ENCODE measurements around the gene PLCG2. TPM values are rescaled to one million over a fixed set of nuclear protein-coding genes. Genes with fewer than 3 reads are reported as not detected.

The PLCG2 gene
- total RNA-seq, 2 donors from 2014 or later = 7.4 to 13.4 TPM

DNA sequence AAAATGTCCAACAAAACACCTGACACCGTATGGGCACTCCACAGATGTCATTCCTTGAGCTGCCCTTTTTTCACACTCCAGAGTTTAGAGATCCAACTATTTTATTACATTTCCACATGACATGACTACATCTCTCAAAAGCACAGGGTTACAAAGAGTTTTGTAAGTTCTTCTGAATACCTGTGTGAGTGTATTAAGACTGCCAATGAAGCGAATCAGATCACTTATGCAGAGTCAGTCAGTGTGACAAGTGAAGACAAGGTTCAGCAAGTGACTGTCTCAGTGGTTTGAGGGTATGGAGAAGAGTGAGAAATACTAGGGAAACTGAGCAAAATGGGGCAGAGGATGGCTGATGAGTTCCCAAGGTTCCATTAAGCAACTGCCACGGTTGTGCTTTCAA lies 223.7 kb downstream of the PLCG2 start:
- no peak for DNase-seq (ENCODE audit: low spot score)
- Histone ChIP-seq H3K4me3 (no peak overlapping the region), H3K27me3 (no peaks in the 10 kb centered on the region), H3K36me3 (no peaks in the 10 kb centered on the region), H3K4me1 (no peaks in the 10 kb centered on the region), H3K9me3 (no peaks in the 10 kb centered on the region), H3K27ac (no peak overlapping the region)
- TF ChIP-seq, protein P1, sequence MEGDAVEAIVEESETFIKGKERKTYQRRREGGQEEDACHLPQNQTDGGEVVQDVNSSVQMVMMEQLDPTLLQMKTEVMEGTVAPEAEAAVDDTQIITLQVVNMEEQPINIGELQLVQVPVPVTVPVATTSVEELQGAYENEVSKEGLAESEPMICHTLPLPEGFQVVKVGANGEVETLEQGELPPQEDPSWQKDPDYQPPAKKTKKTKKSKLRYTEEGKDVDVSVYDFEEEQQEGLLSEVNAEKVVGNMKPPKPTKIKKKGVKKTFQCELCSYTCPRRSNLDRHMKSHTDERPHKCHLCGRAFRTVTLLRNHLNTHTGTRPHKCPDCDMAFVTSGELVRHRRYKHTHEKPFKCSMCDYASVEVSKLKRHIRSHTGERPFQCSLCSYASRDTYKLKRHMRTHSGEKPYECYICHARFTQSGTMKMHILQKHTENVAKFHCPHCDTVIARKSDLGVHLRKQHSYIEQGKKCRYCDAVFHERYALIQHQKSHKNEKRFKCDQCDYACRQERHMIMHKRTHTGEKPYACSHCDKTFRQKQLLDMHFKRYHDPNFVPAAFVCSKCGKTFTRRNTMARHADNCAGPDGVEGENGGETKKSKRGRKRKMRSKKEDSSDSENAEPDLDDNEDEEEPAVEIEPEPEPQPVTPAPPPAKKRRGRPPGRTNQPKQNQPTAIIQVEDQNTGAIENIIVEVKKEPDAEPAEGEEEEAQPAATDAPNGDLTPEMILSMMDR (IDR thresholded peaks at IDR 0.05) = no peak

DNA sequence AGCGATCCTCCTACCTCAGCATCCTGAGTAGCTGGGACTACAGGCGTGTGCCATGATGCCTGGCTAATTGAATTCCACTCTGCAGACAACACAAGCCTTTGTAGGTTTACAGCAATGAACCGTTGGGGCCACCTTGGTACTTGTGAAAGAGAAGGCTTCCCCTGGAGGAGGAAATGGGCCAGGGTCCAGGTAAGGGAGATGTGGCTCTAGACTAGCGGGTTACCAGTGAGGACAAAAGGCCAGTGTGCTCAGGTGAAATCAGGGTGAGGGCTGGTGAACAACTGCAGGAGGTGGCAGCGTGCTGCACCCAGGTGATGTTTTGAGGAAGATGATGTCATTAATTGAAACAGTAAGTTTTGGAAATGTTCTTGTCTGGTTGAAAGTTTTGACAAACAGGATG lies 225.5 kb downstream of the PLCG2 start:
- Histone ChIP-seq H3K27ac (no peak overlapping the region), H3K4me3 (no peak overlapping the region), H3K36me3 (no peaks in the 10 kb centered on the region), H3K9me3 (peaks cover 7 to 11% of the 10 kb centered on the region in 2 donors), H3K27me3 (no peaks in the 10 kb centered on the region), H3K4me1 (no peaks in the 10 kb centered on the region)
- no peak for DNase-seq (ENCODE audit: low spot score)
- TF ChIP-seq, protein P1 (IDR thresholded peaks at IDR 0.05) = no peak

DNA sequence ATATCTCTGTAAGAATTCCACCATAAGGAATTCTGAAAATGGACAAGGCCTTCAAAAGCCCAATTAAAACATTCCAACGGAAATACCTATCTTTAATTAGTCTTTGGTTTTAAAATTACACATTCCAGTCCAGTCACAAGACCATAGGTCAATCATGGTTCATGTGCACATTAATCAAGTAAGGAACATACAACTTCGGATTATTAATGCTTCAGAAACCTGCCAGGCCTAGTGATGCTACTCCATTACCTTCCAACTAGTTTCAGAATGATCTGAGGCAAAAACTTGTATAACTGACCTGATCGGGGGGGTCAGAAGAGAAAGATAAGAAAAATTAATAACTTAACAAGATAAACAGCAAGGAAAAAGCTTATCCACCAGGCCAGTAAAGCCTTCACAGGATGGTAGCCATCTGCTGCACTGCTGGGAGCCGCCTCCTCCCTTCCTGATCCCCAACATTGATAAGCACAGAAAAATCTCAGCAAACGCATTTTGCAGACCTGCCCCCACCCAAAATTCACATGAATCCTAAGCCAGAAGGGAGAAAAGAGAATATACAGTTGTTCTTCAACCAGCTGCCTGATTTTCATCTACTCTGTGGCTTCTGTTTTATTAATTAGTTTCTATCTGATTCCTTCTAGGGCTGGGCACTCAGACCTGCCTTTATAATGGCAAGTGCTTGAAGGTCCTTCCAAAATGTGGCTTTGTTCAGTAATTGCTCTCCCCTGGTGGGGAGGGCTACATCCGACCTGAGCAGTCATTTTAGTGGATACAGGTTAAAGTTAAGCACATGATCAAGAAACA lies 226.1 kb downstream of the PLCG2 start:
- H3K27ac ChIP-seq = no peak overlapping the region
- H3K4me1 ChIP-seq = no peaks in the 10 kb centered on the region
- no peak for DNase-seq (ENCODE audit: low spot score)
- TF ChIP-seq, protein P1 (IDR thresholded peaks at IDR 0.05) = no peak
- H3K27me3 ChIP-seq = no peaks in the 10 kb centered on the region
- no peak overlapping the region for H3K4me3 ChIP-seq
- peaks cover 7 to 12% of the 10 kb centered on the region in 2 donors for H3K9me3 ChIP-seq
- H3K36me3 ChIP-seq = no peaks in the 10 kb centered on the region

DNA sequence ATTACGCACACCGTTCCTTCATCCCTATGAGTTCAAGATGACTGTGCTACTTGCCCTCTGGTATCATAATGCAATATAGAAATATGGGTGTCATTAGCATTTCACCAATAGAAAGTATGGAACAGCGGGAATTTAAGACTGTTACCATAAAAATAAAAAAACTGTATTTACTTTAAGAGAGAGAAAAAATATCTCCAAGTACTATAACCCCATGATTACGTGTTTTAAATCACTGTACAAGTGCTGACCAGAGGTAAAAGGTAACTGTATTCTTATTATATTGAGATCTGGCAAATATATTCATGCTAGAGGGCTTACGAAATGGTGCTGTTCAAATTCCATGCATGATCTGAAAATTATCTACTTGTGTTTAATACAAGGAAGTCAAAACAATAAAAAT lies 226.9 kb downstream of the PLCG2 start:
- Histone ChIP-seq H3K4me1 (no peaks in the 10 kb centered on the region), H3K27me3 (no peaks in the 10 kb centered on the region), H3K9me3 (peaks cover 7 to 12% of the 10 kb centered on the region in 2 donors), H3K4me3 (no peak overlapping the region), H3K27ac (no peak overlapping the region), H3K36me3 (no peaks in the 10 kb centered on the region)
- DNase-seq (ENCODE audit: low spot score) = no peak
- TF ChIP-seq, protein P1 (IDR thresholded peaks at IDR 0.05) = no peak

DNA sequence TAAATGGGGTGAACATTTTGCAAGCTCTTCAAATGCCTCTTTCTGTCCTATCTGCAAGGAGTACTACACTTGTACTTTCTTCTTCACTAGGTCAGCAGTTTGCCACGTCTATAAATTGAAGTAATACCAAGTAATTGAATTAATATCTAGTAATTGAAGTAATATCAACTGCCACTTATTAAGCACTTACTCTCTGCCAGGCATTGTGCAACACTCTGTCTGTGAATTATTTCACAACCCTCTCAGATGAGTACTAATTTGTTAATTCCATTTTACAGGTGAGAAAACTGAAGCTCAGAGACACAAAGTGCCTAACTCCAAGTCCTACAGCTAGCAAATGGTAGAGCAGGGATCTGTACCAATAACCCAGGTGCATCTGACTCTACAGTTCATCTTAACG lies 228.1 kb downstream of the PLCG2 start:
- peaks cover 7 to 12% of the 10 kb centered on the region in 2 donors for H3K9me3 ChIP-seq
- TF ChIP-seq, protein P1 (IDR thresholded peaks at IDR 0.05) = no peak
- no peak for DNase-seq (ENCODE audit: low spot score)

More for the DNA sequence above, 228.1 kb downstream of the PLCG2 start:
- Histone ChIP-seq H3K4me3 (no peak overlapping the region), H3K27me3 (no peaks in the 10 kb centered on the region), H3K27ac (no peak overlapping the region), H3K4me1 (no peaks in the 10 kb centered on the region), H3K36me3 (no peaks in the 10 kb centered on the region)

Data from right atrium auricular region (tissue), 2 donors.